ENCODE results near the gene PDE3A.

PDE3A gene

DNA sequence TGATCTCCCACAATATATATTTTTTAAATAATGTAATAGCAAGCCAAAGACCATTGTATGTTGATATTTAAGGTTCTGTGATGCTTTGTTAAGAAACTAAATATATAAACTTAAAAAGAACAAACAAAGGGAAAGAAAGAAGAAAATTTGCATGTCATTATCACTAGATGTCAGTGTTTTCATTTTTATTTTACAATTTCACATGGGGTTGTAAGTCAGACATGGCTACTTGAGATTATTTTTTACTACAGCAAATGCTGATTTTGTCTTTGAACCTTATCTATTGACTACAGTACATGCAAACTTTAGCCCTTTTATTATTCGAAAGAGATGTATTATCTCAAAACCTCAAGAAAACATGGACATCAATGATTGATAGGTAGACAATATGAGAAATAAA lies 362.9 kb downstream of the PDE3A start:
- H3K27ac ChIP-seq (ENCODE audit: low read length) = no peak overlapping the region
- H3K79me2 ChIP-seq (ENCODE audit: low read length) = no peaks in the 10 kb centered on the region
- H3K27me3 ChIP-seq (replicated peaks; ENCODE audit: insufficient read depth, low read length) = no peaks in the 10 kb centered on the region
- no peaks in the 10 kb centered on the region for H3K4me1 ChIP-seq (ENCODE audit: low read length)
- no peaks in the 10 kb centered on the region for H3K36me3 ChIP-seq (replicated peaks; ENCODE audit: insufficient read depth, low read length)
- no peak overlapping the region for H3K9ac ChIP-seq (ENCODE audit: low read length)
- H3K4me3 ChIP-seq (ENCODE audit: low read length) = no peak overlapping the region
- H3F3A ChIP-seq (ENCODE audit: insufficient read depth, low read length) = no peaks in the 10 kb centered on the region
- no peaks in the 10 kb centered on the region for H3K9me3 ChIP-seq (replicated peaks; ENCODE audit: insufficient read depth, low read length)
- H4K20me1 ChIP-seq (ENCODE audit: insufficient read depth, low read length) = no peaks in the 10 kb centered on the region
- H3K9me2 ChIP-seq (replicated peaks; ENCODE audit: insufficient read depth, low read length) = no peaks in the 10 kb centered on the region
- no peak overlapping the region for H2AFZ ChIP-seq (ENCODE audit: low read length)
- H3K4me2 ChIP-seq (ENCODE audit: low read depth, low read length) = no peak overlapping the region
- TF ChIP-seq, protein P1, sequence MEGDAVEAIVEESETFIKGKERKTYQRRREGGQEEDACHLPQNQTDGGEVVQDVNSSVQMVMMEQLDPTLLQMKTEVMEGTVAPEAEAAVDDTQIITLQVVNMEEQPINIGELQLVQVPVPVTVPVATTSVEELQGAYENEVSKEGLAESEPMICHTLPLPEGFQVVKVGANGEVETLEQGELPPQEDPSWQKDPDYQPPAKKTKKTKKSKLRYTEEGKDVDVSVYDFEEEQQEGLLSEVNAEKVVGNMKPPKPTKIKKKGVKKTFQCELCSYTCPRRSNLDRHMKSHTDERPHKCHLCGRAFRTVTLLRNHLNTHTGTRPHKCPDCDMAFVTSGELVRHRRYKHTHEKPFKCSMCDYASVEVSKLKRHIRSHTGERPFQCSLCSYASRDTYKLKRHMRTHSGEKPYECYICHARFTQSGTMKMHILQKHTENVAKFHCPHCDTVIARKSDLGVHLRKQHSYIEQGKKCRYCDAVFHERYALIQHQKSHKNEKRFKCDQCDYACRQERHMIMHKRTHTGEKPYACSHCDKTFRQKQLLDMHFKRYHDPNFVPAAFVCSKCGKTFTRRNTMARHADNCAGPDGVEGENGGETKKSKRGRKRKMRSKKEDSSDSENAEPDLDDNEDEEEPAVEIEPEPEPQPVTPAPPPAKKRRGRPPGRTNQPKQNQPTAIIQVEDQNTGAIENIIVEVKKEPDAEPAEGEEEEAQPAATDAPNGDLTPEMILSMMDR (IDR thresholded peaks at IDR 0.05; ENCODE audit: low read length) = no peak
- TF ChIP-seq EZH2 (optimal IDR thresholded peaks at IDR 0.05; ENCODE audit: low read depth, low read length) (no peak), EZH2phosphoT487 (IDR thresholded peaks at IDR 0.05; ENCODE audit: low read length) (no peak)
- DNase-seq = no peak
